Anterior cingulate cortex (tissue), 58 donors: ENCODE results near the gene KCNMB1.
"Not testable (repeated sequence)": the region's sequence is repeated elsewhere in the genome, so short reads cannot be mapped to it uniquely, and the experiment has no call there.

Source experiments
- DNase-seq, 58 donors: peaks; one replicate each; lab custom pipeline; 2025; lab: John Stamatoyannopoulos, UW

KCNMB1 gene

DNA sequence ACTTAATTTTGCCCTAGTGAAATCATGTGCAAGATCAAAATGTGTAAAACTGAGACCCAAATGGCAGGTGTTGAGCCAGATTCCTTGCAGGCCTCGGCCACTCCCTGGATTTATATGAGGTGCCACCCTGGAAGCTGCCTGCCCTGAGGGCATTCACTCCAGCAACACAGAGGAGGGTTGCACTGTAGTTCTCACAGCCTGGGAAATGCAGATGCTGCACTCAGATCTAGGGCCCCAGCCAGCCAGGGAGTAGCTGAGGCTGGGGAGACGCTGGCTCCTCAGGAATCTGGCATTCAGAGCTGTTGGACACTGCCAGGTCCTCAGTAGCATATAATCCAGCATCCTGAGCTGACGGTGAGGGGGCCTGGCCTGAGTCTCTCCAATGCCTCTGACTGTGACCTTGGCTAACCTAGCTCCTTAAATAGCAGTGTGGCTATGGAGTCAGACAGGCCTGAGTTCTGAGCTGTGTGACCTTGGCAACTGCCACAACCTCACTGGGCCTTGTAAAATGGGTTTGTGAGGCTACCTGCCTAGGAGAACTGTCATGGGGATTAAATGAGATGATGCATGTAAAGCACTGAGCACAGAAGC lies 8.7 kb downstream of the KCNMB1 start:
- no peak for DNase-seq

DNA sequence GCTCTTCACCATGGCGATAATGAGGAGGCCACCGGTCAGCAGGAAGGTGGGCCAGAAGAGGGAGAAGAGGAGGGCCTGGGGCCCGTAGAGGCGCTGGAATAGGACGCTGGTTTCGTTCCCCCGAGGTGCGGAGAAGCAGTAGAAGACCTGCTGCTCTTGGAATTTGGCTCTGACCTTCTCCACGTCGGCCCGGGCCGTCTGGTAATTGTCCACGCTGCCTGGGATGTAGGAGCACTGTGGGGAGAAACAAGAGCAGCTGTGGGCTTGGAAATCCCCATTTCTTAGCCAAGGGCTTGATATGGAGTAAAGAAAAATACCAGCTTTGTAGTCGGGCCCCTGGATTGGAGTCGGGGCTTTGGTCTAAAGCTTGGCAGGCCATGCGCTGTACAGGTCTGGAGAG lies 10.4 kb downstream of the KCNMB1 start:
- no peak for DNase-seq

GRCh38 chr5:170377027-170377426 lies 12.1 kb downstream of the KCNMB1 start:
- no peak for DNase-seq

GRCh38 chr5:170376526-170376925 lies 12.6 kb downstream of the KCNMB1 start:
- not testable (repeated sequence) for DNase-seq

DNA sequence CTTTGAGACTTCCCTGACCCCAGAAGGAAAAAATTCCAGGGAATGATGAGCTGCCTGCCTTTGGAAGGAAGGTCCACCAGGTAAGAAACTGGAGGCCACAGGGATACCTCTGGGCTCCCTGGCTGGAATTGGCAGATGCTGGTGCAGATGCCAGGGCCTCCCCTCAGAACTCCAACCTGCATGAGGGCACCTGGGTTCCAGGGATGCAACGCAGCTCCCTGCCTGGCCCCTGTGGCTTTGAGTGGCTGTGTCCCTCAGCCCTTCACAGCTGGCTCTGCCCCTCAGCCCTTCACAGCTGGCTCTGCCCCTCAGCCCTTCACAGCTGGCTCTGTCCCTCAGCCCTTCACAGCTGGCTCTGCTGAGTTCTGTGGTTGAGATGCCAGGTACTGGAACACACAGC lies 13.9 kb downstream of the KCNMB1 start:
- DNase-seq: no peak

DNA sequence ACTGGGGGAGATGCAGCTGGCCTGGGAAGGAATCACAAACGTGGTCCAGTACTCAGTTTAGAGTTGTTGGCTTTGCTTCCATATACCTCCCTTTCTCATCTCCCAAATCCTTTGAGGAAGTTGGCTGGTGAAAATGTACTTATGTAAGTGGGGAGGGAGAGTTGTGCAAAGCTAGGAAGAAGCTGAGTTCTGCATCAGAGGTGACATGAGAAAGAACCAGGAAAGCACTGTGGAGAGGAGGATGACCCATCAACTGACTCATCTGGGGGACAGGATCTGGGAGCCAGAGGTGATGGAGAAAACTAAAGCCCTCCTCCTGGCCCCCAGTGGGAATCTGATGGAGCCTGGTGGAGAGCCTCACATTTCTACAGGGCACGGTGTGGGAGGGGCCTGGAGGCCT lies 16.2 kb downstream of the KCNMB1 start:
- no peak for DNase-seq

DNA sequence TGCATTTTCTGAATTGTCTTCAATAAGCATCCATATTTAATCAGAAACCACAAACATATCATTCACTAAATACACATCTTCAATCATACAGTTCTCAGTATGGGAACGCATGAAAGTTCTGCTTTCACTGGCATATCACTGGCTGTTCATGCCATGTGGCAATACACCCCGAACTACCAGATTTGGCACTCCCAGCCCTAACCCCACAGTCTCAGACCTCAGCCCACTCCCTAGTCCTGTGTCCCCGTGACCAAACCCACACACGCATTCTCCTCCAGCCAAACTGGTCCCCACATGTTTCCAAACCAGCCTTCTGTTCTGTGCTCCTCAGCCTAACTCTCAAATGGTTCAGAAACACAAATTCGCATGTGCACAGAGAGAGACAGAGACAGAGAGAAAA lies 20.6 kb downstream of the KCNMB1 start:
- DNase-seq: no peak

- DNase-seq: no peak
These were observed 22.9 kb downstream of the KCNMB1 start for GRCh38 chr5:170366276-170366675.

- no peak for DNase-seq
These were observed 23.3 kb downstream of the KCNMB1 start for GRCh38 chr5:170365831-170366230.

DNA sequence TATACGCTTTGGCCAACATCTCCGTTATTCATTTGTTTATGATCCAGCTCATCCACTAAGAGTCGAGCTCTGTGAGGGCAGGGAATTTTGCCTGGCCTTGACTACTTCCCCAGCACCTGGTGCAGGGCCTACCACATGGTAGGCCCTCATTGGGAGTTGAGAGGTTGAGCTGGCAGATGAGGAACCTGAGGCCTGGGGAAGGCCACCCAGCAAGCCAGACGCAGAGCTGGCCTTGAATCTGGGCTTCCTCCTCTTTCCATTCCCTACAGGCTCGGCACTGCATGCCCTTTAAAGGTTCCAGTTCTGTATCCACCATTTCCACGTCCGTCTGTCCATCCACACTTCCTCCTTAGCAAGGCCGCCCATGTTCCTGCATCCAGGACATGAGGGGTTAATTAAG lies 24.2 kb downstream of the KCNMB1 start:
- DNase-seq: no peak

GRCh38 chr5:170363671-170364070 lies 25.5 kb downstream of the KCNMB1 start:
- DNase-seq: no peak

- DNase-seq: no peak
These were observed 26.5 kb downstream of the KCNMB1 start for GRCh38 chr5:170362656-170363055.

GRCh38 chr5:170362102-170362501 lies 27.1 kb downstream of the KCNMB1 start:
- peak in 3 of 58 donors; percentile 18 to 26 (median 20) for DNase-seq

DNA sequence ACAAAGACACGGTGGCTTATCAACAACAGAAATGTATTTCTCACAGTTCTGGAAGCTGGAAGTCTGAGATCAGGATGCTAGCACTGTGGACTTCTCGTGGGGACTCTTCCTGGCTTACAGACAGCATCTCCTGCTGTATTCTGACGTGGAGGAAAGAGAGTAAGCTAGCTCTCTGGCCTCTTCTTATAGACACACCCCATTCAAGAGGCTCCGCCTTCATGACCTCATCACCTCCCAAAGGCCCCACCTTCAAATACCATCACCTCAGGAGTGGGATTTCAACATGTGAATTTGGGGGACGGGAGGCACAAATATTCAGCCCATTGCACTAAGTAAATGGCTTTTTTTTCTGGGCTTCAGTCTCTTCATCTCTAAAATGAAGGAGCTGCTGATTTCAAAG lies 27.6 kb downstream of the KCNMB1 start:
- no peak for DNase-seq

- no peak for DNase-seq
These were observed 28.1 kb downstream of the KCNMB1 start for GRCh38 chr5:170361116-170361515.

DNA sequence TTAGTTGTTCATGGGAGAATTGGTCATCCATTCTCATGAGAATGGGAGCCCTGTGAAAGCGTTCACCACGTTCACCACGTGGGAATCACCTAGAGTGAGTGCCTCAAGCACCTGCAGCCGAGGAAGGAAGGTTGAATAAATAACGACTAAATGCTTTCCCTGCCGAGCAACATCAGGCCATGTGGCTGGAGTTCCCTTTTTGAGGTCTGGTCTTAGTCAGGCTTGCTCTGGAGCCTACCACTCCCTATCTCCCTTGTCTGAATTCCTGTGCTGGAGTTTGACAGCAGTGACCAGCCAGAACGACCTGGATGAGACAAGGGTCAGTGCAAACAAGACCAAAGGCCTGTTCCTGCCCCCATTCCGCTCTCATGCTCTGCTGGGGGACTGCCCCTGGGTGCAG lies 28.5 kb downstream of the KCNMB1 start:
- peak in 1 of 58 donors; percentile 20 for DNase-seq

- peak in 24 of 58 donors; percentile 7 to 63 (median 32) for DNase-seq
These were observed 31.2 kb downstream of the KCNMB1 start for GRCh38 chr5:170357955-170358444.

GRCh38 chr5:170355601-170356098 lies 33.5 kb downstream of the KCNMB1 start:
- no peak for DNase-seq

DNA sequence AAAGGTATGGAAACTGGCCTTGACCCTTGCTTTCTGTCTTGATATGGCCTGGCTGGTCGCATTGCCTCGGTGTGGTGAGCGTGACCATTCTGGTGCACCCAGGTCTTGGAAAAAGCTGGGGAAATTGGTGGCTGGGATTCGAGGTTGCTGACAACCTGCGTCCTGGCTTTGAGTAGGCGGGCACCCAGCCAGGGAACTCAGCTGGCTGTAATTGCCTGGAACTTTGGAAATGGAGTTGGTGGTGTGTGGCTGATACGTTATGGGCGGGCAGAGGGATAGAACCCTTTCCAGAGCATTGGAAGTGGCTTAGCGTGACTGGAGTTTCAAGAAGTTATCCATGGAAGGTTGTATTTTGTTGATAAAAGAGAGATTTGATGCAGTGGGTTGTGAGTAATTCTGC lies 35.2 kb downstream of the KCNMB1 start:
- DNase-seq: peak in 2 of 58 donors; percentile 26 to 34

- DNase-seq: peak in 1 of 58 donors; percentile 11
These were observed 36.0 kb downstream of the KCNMB1 start for GRCh38 chr5:170353011-170353761.

GRCh38 chr5:170348137-170348633 lies 41.0 kb downstream of the KCNMB1 start:
- no peak for DNase-seq
